ENCODE measurements around the gene LRRIQ1. TPM values are rescaled to one million over a fixed set of nuclear protein-coding genes. Genes with fewer than 3 reads are reported as not detected.

The LRRIQ1 gene
- total RNA-seq, 1 donor from 2014 or later, result 0.22 TPM

DNA sequence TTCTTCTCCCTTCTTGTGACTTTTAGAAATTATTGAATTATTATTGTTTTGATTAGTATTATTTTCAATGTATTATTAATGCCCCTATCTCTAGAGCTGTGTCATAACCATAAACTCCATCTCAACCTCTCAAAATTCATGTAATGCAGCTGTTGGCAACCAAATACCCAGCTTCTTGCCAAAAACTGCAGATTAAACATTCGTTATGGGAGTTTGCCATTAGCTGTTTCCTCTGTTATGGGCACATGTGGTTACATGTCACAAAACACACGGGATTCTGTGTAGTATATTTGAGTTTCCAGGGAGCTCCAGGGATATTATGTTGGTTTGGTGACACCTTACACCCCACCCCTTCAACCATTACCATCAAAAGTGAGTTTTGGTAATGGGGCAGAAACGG, 241.0 kb downstream of the LRRIQ1 start:
- intact Hi-C loops (cut with DNase I), result no loop called here
- no peak for DNase-seq
- no peak for ATAC-seq (ENCODE audit: poor library complexity)

DNA sequence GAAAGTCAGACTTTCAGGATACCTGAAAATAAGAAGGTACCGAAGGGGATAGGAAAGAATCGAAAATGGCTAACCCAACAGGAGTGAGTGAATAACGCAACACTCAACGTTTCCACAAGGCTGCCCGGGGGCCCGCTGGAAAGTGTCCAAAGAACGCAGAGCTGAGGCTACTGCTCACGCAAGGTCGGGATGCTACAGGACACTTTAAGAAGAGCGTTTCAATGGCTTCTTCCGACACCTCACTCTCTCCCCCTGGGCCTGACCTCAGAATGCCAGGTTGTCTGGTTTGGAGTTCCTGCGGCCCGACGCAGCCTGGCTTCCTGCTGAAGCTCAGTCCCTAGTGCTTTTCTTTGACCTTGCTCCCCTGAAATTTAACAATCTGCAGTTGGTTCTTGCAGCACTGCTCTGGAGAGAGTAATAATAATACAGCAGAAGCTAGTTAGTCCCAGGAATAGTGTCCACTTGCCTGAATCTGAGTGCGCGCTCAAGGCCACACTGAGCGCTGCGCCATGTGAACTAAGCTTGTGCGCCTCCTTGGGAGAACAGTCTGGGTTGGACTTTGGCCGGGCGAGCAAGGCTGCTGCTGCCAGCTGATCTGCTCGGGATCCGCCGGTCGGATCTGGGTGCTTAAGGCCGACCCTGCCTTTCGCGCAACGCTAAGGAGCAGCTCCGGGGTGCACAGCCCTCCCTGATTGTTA, 241.9 kb downstream of the LRRIQ1 start:
- ATAC-seq (ENCODE audit: poor library complexity) (no peak), DNase-seq (no peak)
- intact Hi-C loops (cut with DNase I), result no loop called here

DNA sequence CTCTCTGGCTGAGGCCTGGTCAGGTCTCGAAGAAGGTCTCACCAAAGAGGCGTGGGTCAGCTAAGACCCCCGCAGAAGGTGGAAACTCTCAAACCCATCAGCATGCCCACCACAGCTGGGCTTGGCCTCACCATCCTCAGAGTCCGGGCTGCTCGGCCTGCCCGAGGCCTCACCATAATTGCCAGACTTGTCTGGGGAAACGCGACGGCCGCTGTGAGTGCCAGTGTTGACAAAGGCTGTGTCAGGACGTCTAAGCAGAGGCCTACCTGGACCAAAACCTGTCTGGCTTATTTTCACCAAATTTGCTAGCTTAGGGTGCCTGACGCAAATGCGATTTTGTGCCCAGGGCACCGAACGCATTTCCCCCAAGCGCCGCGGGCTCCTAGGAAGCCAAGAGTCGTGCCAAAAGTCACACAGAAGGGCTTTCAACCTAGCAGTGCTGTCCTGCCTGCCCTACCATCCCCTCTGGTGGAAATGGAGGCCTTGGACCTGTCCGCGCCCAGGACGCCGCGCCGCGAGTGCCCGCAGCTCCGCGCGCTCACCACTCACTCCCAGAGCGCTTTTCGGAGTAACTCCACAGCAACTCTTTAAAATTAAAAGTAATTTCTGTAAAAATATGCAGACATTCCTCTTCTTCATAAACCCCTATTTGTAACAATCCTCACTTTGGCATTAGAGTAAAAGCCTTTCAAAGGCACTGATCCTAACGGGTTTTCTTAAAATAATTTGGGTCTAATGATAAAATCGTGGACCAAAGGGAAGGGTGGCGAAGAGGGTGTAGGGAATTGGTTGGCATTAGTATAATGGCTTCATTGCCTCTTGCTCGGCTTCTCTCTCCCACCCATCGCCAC, 242.7 kb downstream of the LRRIQ1 start:
- ATAC-seq (ENCODE audit: poor library complexity) (no peak), DNase-seq (no peak)
- intact Hi-C loops (cut with DNase I), result no loop called here

DNA sequence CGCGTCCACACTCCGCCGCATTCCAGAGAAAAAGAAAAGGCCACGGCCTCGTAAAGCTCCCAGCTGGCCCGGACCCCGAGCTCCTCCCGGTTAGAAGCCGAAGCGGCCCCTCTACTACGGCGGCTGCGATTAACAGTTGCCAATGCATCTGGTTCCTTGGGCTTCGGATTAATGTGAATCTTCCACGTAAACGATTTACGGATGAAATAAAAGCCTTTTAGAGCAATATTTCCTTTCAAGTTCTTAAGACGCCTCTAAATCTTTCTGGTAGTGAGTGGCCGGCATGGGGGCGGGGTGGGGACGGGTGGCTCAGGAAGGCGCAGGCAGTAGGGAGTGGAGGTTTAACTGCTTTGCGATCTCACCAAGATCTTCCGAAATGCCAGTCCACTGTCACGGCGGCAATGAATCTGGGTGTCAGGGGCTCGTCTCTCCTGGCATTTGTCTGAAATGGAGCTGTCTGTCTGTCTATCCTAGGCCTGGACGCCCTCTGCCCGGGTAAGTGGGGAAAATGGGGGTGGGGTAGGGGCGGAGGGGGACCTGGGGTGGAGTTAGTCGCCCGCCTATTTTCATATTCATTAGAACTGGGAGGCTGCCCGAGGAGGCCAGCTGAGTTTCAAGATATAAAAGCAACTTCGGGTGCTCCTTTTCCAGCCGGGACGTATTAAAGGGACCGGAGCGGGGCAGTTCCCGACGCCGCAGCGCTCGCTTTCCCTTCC, 243.5 kb downstream of the LRRIQ1 start:
- ATAC-seq (ENCODE audit: poor library complexity) (no peak), DNase-seq (peak; percentile 22)
- intact Hi-C loops (cut with DNase I), result no loop called here

DNA sequence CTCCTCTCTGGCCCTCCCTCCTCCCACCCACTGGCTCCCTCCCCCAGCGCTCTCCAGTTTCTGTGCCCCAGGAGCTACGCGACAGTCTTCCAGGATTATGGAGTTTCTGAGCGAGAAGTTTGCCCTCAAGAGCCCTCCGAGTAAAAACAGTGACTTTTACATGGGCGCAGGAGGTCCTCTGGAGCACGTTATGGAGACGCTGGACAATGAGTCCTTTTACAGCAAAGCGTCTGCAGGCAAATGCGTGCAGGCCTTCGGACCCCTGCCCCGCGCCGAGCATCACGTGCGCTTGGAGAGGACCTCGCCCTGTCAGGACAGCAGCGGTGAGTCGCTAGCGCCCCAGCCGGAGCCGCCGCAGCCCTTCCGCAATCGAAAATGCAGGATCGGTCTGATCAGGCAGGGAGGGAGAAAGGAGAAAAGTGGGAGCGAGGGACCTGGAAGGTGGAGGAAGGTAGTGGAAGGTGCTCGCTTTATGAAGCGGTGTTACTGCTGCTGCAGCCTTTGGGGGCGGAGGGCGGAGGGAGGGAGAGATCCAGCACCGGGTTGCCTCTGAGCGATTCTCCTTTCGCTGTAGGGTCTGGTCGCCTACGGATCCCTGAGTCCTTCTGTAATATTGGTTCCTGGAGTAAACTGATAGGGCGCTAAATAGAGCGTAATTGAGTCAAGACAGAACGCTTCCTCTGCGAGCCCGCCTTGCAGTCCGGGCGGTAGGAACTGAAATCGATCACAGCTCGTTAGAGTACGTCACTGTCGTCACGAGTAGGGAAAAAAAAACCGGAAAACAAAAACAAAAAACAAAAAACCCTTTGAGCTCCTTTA, 244.2 kb downstream of the LRRIQ1 start, which contains the start of gene ALX1:
TSS of gene ALX1 (plus strand) at position 56 of the 819 bp plus-strand sequence. CDS start at position 98, 42 bp downstream.
- DNase-seq (no peak), ATAC-seq (ENCODE audit: poor library complexity) (no peak)
- intact Hi-C loops (cut with DNase I), result no loop called here

DNA sequence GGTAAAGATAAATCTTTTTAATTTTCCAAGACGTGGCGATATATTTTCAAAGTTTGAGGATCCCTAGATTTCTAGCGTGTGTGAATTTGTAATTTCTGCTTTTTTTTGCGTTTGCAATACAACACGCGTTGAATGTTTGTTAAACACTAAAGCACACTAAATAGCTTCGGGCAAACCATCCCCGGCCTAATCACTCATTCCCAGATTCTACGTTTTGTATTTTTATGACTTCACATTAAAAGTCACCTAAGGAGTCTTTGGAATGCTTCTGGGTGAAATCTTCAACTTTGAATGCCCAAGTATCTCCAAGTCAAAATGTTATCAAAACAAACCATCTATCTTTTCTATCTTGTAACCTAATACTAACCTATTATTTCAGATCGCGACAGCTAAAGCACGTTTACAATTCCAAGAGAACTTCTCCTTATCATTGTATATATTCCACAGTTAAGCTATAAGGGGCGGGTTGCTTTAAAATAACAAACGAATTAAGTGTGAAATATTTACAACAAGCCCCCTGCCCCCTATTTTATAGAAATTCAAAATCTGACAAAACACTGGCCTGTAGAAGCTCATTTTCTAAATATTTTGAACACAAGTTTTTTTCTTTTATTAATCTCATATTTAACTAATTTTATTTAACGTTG, 245.0 kb downstream of the LRRIQ1 start:
- intact Hi-C loops (cut with DNase I), result no loop called here
- no peak for ATAC-seq (ENCODE audit: poor library complexity)

DNA sequence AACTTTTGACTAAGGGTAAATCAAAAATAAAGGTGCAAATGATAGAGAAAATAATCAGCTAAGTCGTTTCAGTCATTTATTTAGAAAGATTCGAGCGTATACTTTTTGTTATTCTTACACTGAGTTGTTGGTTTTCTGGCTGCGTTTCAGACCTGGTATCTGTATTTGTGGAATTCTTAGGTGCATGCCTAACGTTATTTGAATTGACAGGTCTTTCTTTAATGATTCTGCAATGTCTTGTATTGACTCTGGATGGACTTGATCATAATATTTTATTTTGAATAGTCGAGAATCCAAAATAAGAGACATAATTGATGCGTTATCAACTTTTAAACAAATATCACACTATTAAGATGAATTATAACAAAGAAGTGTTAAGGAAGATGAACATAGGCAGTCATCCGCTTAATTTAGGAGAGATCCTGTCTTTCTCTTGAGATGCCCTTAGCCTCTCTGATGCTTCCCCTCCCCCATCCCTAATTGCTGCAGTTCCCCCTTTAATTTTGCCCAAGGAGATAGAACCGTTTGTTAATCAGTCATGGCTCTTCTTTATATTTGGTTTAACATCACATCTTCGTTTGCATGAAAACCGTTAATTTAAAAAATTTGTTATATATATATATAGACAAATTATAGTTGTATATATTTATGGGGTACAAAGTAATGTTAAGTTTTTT, 245.6 kb downstream of the LRRIQ1 start:
- DNase-seq (no peak), ATAC-seq (ENCODE audit: poor library complexity) (no peak)
- intact Hi-C loops (cut with DNase I), result no loop called here

More for the DNA sequence above, 245.0 kb downstream of the LRRIQ1 start:
- no peak for DNase-seq

DNA sequence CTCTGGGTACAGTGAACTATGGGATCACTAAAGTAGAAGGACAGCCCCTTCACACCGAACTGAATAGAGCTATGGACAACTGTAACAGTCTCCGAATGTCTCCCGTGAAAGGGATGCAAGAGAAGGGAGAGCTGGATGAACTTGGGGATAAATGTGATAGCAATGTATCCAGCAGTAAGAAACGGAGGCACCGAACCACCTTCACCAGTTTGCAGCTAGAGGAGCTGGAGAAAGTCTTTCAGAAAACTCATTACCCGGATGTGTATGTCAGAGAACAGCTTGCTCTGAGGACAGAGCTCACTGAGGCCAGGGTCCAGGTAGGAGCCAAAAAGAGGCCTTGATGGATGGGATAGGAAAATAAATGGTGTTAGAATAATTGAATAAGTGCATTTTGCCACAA, 247.4 kb downstream of the LRRIQ1 start:
- ATAC-seq (ENCODE audit: poor library complexity) (no peak), DNase-seq (no peak)
- intact Hi-C loops (cut with DNase I), result no loop called here

Other genes with a start within 250 kb of the LRRIQ1 start
- not detected for gene SLC6A15, start 123.6 kb upstream of the LRRIQ1 start, total RNA-seq
- gene TSPAN19, start 74 bp upstream of the LRRIQ1 start, total RNA-seq, result 0.27 TPM
- gene ALX1, start 243.9 kb downstream of the LRRIQ1 start, total RNA-seq, result not detected